GM23248 (cell line): ENCODE measurements around the gene IPO13. TPM values are rescaled to one million over a fixed set of nuclear protein-coding genes. Genes with fewer than 3 reads are reported as not detected.
A peak's percentile ranks its signal among the peaks of the same experiment; 100 is the strongest.

Experiments
- DNase-seq: peaks from one replicate; pipeline ENCODE4 v3.0.0-alpha.2; 2015
- H2AFZ ChIP-seq: fragments of 200-600 bp; sonication (generic); 2 replicates; pipeline ENCODE4 v1.6.1; 2016; ENCODE audit warnings: antibody characterized with exemption
- H3F3A ChIP-seq: fragments of 200-600 bp; sonication (generic); 2 replicates; pipeline ENCODE4 v1.6.1; 2016; ENCODE audit warnings: mild to moderate bottlenecking, antibody characterized with exemption, mixed run types; ENCODE audit not compliant: insufficient read depth
- H3K27ac ChIP-seq: fragments of 200-600 bp; sonication (generic); 2 replicates; pipeline ENCODE4 v1.5.1; 2016; ENCODE audit warnings: mild to moderate bottlenecking
- H3K27me3 ChIP-seq: fragments of 200-600 bp; sonication (generic); replicated peaks from 2 replicates; pipeline ENCODE4 v1.6.1; 2016; ENCODE audit warnings: mild to moderate bottlenecking; ENCODE audit not compliant: insufficient read depth
- H3K36me3 ChIP-seq: fragments of 200-600 bp; sonication (generic); 2 replicates; pipeline ENCODE4 v1.6.1; 2016; ENCODE audit warnings: low read depth, mild to moderate bottlenecking
- H3K4me1 ChIP-seq: fragments of 200-600 bp; sonication (generic); 2 replicates; pipeline ENCODE4 v1.6.1; 2016; ENCODE audit warnings: mild to moderate bottlenecking; ENCODE audit not compliant: insufficient read depth
- H3K4me2 ChIP-seq: fragments of 200-600 bp; sonication (generic); one replicate; pipeline ENCODE4 v1.6.1; 2016; ENCODE audit warnings: mild to moderate bottlenecking; ENCODE audit not compliant: unreplicated experiment
- H3K4me3 ChIP-seq: fragments of 200-600 bp; sonication (generic); 2 replicates; pipeline ENCODE4 v1.5.1; 2016; ENCODE audit warnings: mild to moderate bottlenecking
- H3K79me2 ChIP-seq: fragments of 200-600 bp; sonication (generic); 2 replicates; pipeline ENCODE4 v1.6.1; 2016; ENCODE audit warnings: mild to moderate bottlenecking; ENCODE audit not compliant: insufficient read depth
- H3K9ac ChIP-seq: fragments of 200-600 bp; sonication (generic); 2 replicates; pipeline ENCODE4 v1.6.1; 2016; ENCODE audit warnings: mild to moderate bottlenecking
- H3K9me2 ChIP-seq: fragments of 200-600 bp; sonication (generic); 2 replicates; pipeline ENCODE4 v1.6.1; 2016; ENCODE audit warnings: mixed run types, mild to moderate bottlenecking, moderate library complexity; ENCODE audit not compliant: insufficient read depth
- H3K9me3 ChIP-seq: fragments of 200-600 bp; sonication (generic); one replicate; pipeline ENCODE4 v1.6.1; 2017; ENCODE audit warnings: low read depth
- H4K20me1 ChIP-seq: fragments of 200-600 bp; sonication (generic); 2 replicates; pipeline ENCODE4 v1.6.0; 2016; ENCODE audit not compliant: insufficient read depth
- EZH2 ChIP-seq: fragments of 200-600 bp; sonication (generic); IDR thresholded peaks from 2 replicates; pipeline ENCODE4 v1.6.1; 2018; ENCODE audit warnings: antibody characterized with exemption, mild to moderate bottlenecking; ENCODE audit not compliant: insufficient read depth, poor library complexity, severe bottlenecking
- EZH2phosphoT487 ChIP-seq: fragments of 200-600 bp; sonication (generic); IDR thresholded peaks from 2 replicates; pipeline ENCODE4 v1.6.1; 2018; ENCODE audit warnings: antibody characterized with exemption, moderate library complexity, mild to moderate bottlenecking, low read depth; ENCODE audit not compliant: insufficient read depth
- WGBS, 2 experiments: methylation state at CpG; one replicate each; pipeline ENCODE4 v1.1.6; 2015 to 2017; ENCODE audit warnings: low lambda C conversion rate in 2 of 2, low coverage in 1 of 2; ENCODE audit errors: missing lambda C conversion rate in 2 of 2; 5-methylcytosine and 5-hydroxymethylcytosine counted together
- in situ Hi-C: fragments of 300-500 bp; cut with MboI; formaldehyde crosslinking; loops from 2 replicates; pipeline ENCODE4 v1.15.0; 2020
- polyA plus RNA-seq: library from polyadenylated mRNA; unstranded; fragments of >200 nt; fragmentation: Nextera tagmentation; extraction: Ambion mirVana; gene quantifications from 2 replicates; pipeline ENCODE4 v1.2.1, GENCODE V29; 2016
- total RNA-seq: library from RNA; depleted of rRNA; stranded (reverse); fragments of >200 nt; shearing (Covaris generic); gene quantifications from 2 replicates; pipeline ENCODE4 v1.2.3, GENCODE V29; 2014

IPO13 gene
- total and polyA plus RNA-seq, 2 experiments from 2014 or later: 21.0 to 29.4 TPM

- Histone ChIP-seq H4K20me1 (no peaks in the 10 kb centered on the region), H3K4me3 (peak overlapping the region; percentile 66; the same call in 1 of the 2 replicates), H3K4me2 (peak overlapping the region; percentile 71), H3K9ac (peak overlapping the region; percentile 36), H3K36me3 (no peaks in the 10 kb centered on the region), H3K27ac (no peak overlapping the region), H3K27me3 (no peaks in the 10 kb centered on the region), H3K79me2 (no peaks in the 10 kb centered on the region), H2AFZ (peak overlapping the region; percentile 73; the same call in 1 of the 2 replicates), H3K4me1 (peaks cover 21% of the 10 kb centered on the region), H3F3A (no peaks in the 10 kb centered on the region; the same call in 1 of the 2 replicates), H3K9me3 (no peaks in the 10 kb centered on the region), H3K9me2 (no peaks in the 10 kb centered on the region)
- peak; percentile 78 for DNase-seq
- in situ Hi-C loops: loop anchor here (5.0 to 25.0 kb wide), 3 partner anchors 172 to 697 kb away; partner anchors contain the start of gene PTPRF
- WGBS, 2 experiments: 36 to 42% methylated on average over 12 to 13 of the region's 13 CpGs
- TF ChIP-seq EZH2: no peak
- no peak for TF ChIP-seq EZH2phosphoT487
Observed at GRCh38 chr1:43934101-43934985, 12.4 kb upstream of the IPO13 start.

- WGBS, 2 experiments: 45 to 59% methylated on average over 5 of the region's 5 CpGs
- Histone ChIP-seq H3K36me3 (no peaks in the 10 kb centered on the region), H3F3A (no peaks in the 10 kb centered on the region; the same call in 1 of the 2 replicates), H3K4me3 (no peak overlapping the region), H3K9me3 (no peaks in the 10 kb centered on the region), H3K9me2 (no peaks in the 10 kb centered on the region), H3K4me1 (peaks cover 15% of the 10 kb centered on the region), H4K20me1 (no peaks in the 10 kb centered on the region), H2AFZ (no peak overlapping the region), H3K27me3 (no peaks in the 10 kb centered on the region), H3K79me2 (no peaks in the 10 kb centered on the region), H3K4me2 (no peak overlapping the region), H3K27ac (no peak overlapping the region), H3K9ac (no peak overlapping the region)
- in situ Hi-C loops: loop anchor here (5.0 to 25.0 kb wide), 3 partner anchors 173 to 698 kb away; partner anchors contain the start of gene PTPRF
- no peak for TF ChIP-seq EZH2phosphoT487
- TF ChIP-seq EZH2: no peak
- DNase-seq: no peak
Observed at GRCh38 chr1:43934986-43935324, 11.8 kb upstream of the IPO13 start.

- Histone ChIP-seq H3K79me2 (no peaks in the 10 kb centered on the region), H3K4me1 (peaks cover 14% of the 10 kb centered on the region), H3K27ac (no peak overlapping the region), H3K9me3 (no peaks in the 10 kb centered on the region), H3K36me3 (no peaks in the 10 kb centered on the region), H2AFZ (no peak overlapping the region), H4K20me1 (no peaks in the 10 kb centered on the region), H3F3A (no peaks in the 10 kb centered on the region; the same call in 1 of the 2 replicates), H3K27me3 (no peaks in the 10 kb centered on the region), H3K4me2 (no peak overlapping the region), H3K9ac (no peak overlapping the region), H3K9me2 (no peaks in the 10 kb centered on the region), H3K4me3 (peak overlapping the region; percentile 53)
- no peak for DNase-seq
- WGBS, 2 experiments: 36 to 53% methylated on average over 11 to 22 of the region's 48 CpGs
- in situ Hi-C loops: loop anchor here (25.0 kb wide), 2 partner anchors 399 to 699 kb away; partner anchors contain the start of gene PTPRF
- TF ChIP-seq EZH2 (no peak), EZH2phosphoT487 (no peak)
Observed at GRCh38 chr1:43935711-43936427, 10.9 kb upstream of the IPO13 start.

GRCh38 chr1:43936431-43937151, 10.2 kb upstream of the IPO13 start:
- H2AFZ ChIP-seq: no peak overlapping the region
- in situ Hi-C loops: loop anchor here (25.0 kb wide), 2 partner anchors 399 to 699 kb away; partner anchors contain the start of gene PTPRF
- TF ChIP-seq EZH2phosphoT487 (no peak), EZH2 (no peak)
- peak; percentile 69 for DNase-seq
- H3K4me3 ChIP-seq: no peak overlapping the region
- H3K27ac ChIP-seq: no peak overlapping the region
- no peaks in the 10 kb centered on the region for H3K36me3 ChIP-seq
- no peaks in the 10 kb centered on the region; the same call in 1 of the 2 replicates for H3F3A ChIP-seq
- WGBS, 2 experiments: 37 to 43% methylated on average over 25 to 26 of the region's 56 CpGs
- no peaks in the 10 kb centered on the region for H3K9me2 ChIP-seq
- H4K20me1 ChIP-seq: no peaks in the 10 kb centered on the region
- H3K4me2 ChIP-seq: peak overlapping the region; percentile 59
- H3K79me2 ChIP-seq: no peaks in the 10 kb centered on the region
- no peak overlapping the region for H3K9ac ChIP-seq
- peaks cover 14% of the 10 kb centered on the region for H3K4me1 ChIP-seq
- no peaks in the 10 kb centered on the region for H3K27me3 ChIP-seq
- H3K9me3 ChIP-seq: no peaks in the 10 kb centered on the region
